T-helper 2 cell treated with Interferon-gamma antibody and Interleukin-4, amounts not matched to agents 100 ng/mL and 5 ng/mL, for 36 hours (primary cell): ENCODE measurements around the gene OR7C1. TPM values are rescaled to one million over a fixed set of nuclear protein-coding genes. Genes with fewer than 3 reads are reported as not detected.
"Not testable (repeated sequence)": the region's sequence is repeated elsewhere in the genome, so short reads cannot be mapped to it uniquely, and the experiment has no call there.

Experiments used
- intact Hi-C: fragments of 100-400 bp; cut with micrococcal nuclease; formaldehyde crosslinking; loops from one replicate; pipeline ENCODE4 v1.15.1; 2023
- total RNA-seq: library from RNA; stranded (reverse); gene quantifications from 2 replicates; pipeline ENCODE4 v1.2.3, GENCODE V29; 2022

OR7C1 gene
- total RNA-seq: not detected in 2 replicates

- intact Hi-C loops: no loop called here
Observed at GRCh38 chr19:14835011-14835410, at the start of gene OR7C1, which contains the start of gene OR7A5. Gene OR7C1 (minus strand): TSS chr19:14835185. CDS start chr19:14800136, 35,049 bp downstream. Gene OR7A5 (minus strand): TSS chr19:14835185. CDS start chr19:14828241, 6,944 bp downstream.

- intact Hi-C loops: no loop called here
Observed at GRCh38 chr19:14871619-14872230, 36.7 kb upstream of the OR7C1 start.

GRCh38 chr19:14868497-14868896 lies 33.5 kb upstream of the OR7C1 start:
- intact Hi-C loops: no loop called here

GRCh38 chr19:14848822-14849221 lies 13.8 kb upstream of the OR7C1 start, which contains the start of gene OR7A10:
Gene OR7A10 (minus strand): TSS chr19:14848922. CDS start chr19:14841877, 7,045 bp downstream.
- intact Hi-C loops: no loop called here

- intact Hi-C loops: no loop called here
Observed at GRCh38 chr19:14843578-14843977, 8.6 kb upstream of the OR7C1 start.

GRCh38 chr19:14843169-14843568 lies 8.2 kb upstream of the OR7C1 start:
- intact Hi-C loops: no loop called here

GRCh38 chr19:14840206-14840605 lies 5.2 kb upstream of the OR7C1 start:
- intact Hi-C loops: no loop called here

GRCh38 chr19:14837391-14837790 lies 2.4 kb upstream of the OR7C1 start:
- intact Hi-C loops: no loop called here

- intact Hi-C loops: no loop called here
Observed at GRCh38 chr19:14830702-14831101, 4.3 kb downstream of the OR7C1 start.

- intact Hi-C loops: no loop called here
Observed at GRCh38 chr19:14826006-14826405, 9.0 kb downstream of the OR7C1 start.

- intact Hi-C loops: no loop called here
Observed at GRCh38 chr19:14821937-14822336, 13.0 kb downstream of the OR7C1 start.

GRCh38 chr19:14818588-14818987 lies 16.4 kb downstream of the OR7C1 start:
- intact Hi-C loops: no loop called here

- intact Hi-C loops: no loop called here
Observed at GRCh38 chr19:14817052-14817451, 17.9 kb downstream of the OR7C1 start.

- intact Hi-C loops: no loop called here
Observed at GRCh38 chr19:14814982-14815652, 19.9 kb downstream of the OR7C1 start.

- intact Hi-C loops: no loop called here
Observed at GRCh38 chr19:14809272-14810057, 25.5 kb downstream of the OR7C1 start.

- intact Hi-C loops: no loop called here
Observed at GRCh38 chr19:14804765-14805164, 30.2 kb downstream of the OR7C1 start.

- intact Hi-C loops: no loop called here
Observed at GRCh38 chr19:14798760-14799159, 36.2 kb downstream of the OR7C1 start.

GRCh38 chr19:14796021-14796420 lies 39.0 kb downstream of the OR7C1 start:
- intact Hi-C loops: no loop called here

GRCh38 chr19:14795078-14795721 lies 39.8 kb downstream of the OR7C1 start:
- intact Hi-C loops: no loop called here

- intact Hi-C loops: not testable (repeated sequence)
Observed at GRCh38 chr19:14792250-14792649, 42.7 kb downstream of the OR7C1 start.

GRCh38 chr19:14786421-14786851 lies 48.5 kb downstream of the OR7C1 start:
- intact Hi-C loops: no loop called here
